Neural progenitor cell (in vitro differentiated cells): ENCODE data around the gene QRFP.

Experiments used
- CTCF ChIP-seq: fragments of 200-600 bp; sonication (generic); IDR thresholded peaks from 2 replicates; pipeline ENCODE4 v1.5.1; 2017; ENCODE audit warnings: antibody characterized with exemption, mild to moderate bottlenecking
- EZH2 ChIP-seq: fragments of 200-600 bp; sonication (generic); IDR thresholded peaks from 2 replicates; pipeline ENCODE4 v1.6.1; 2017; ENCODE audit warnings: antibody characterized with exemption, mild to moderate bottlenecking, moderate library complexity

DNA sequence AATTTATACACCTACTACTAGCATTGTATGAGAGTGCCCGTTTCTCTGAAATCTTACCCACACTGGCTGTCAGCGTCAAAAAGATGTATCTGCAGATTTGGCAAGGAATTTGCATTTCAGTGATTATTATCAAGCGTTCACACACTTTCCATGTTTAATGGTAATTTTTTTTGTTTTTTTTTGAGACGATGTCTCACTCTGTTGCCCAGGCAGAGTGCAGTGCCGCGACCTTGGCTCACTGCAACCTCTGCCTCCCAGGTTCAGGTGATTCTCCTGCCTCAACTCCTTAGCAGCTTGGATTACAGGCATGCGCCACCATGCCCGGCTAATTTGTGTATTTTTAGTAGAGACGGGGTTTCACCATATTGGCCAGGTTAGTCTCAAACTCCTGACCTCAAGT, 47.3 kb downstream of the QRFP start:
- TF ChIP-seq CTCF (no peak), EZH2 (no peak)
